A673 (cell line): ENCODE measurements around the gene MYH4. TPM values are rescaled to one million over a fixed set of nuclear protein-coding genes. Genes with fewer than 3 reads are reported as not detected.

ENCODE experiments used
- BruUV-seq: library from RNA; stranded (reverse); fragments of 400-500 nt; replicated peaks from 2 replicates; lab custom pipeline; 2021; lab: Mats Ljungman, UMichigan
- CTCF ChIA-PET: fragments of 300-600 bp; sonication (Branson Sonifier 250); formaldehyde crosslinking; loops from one replicate; lab custom pipeline; 2022; ENCODE audit warnings: antibody characterized with exemption; lab: Charles Lee
- POLR2A ChIA-PET: fragments of 300-600 bp; sonication (Branson Sonifier 250); formaldehyde crosslinking; loops from one replicate; lab custom pipeline; 2022; ENCODE audit warnings: antibody characterized with exemption; ENCODE audit not compliant: low non-redundant PET; lab: Charles Lee
- DNase-seq: peaks from one replicate; pipeline ENCODE4 v3.0.0-alpha.2; 2015; ENCODE audit warnings: low spot score
- H3K27ac ChIP-seq: fragments of 200-600 bp; sonication (generic); 2 replicates; pipeline ENCODE4 v1.5.1; 2016; ENCODE audit warnings: mixed run types, low read depth, mild to moderate bottlenecking, mixed read lengths, antibody characterized with exemption, low read length; ENCODE audit not compliant: poor library complexity, severe bottlenecking
- H3K27me3 ChIP-seq: fragments of 200-600 bp; sonication (generic); replicated peaks from 2 replicates; pipeline ENCODE4 v1.6.1; 2017; ENCODE audit warnings: mixed run types, low read depth, mild to moderate bottlenecking, mixed read lengths, antibody characterized with exemption, low read length; ENCODE audit not compliant: insufficient read depth, poor library complexity
- H3K36me3 ChIP-seq: fragments of 200-600 bp; sonication (generic); 2 replicates; pipeline ENCODE4 v1.6.1; 2016; ENCODE audit warnings: mixed run types, mild to moderate bottlenecking, mixed read lengths, antibody characterized with exemption, low read length; ENCODE audit not compliant: insufficient read depth, poor library complexity, severe bottlenecking
- H3K4me1 ChIP-seq: fragments of 200-600 bp; sonication (generic); 2 replicates; pipeline ENCODE4 v1.6.1; 2017; ENCODE audit warnings: mixed run types, mild to moderate bottlenecking, mixed read lengths, antibody characterized with exemption, low read length; ENCODE audit not compliant: insufficient read depth, poor library complexity, severe bottlenecking
- H3K4me3 ChIP-seq: fragments of 200-600 bp; sonication (generic); 2 replicates; pipeline ENCODE4 v1.5.1; 2016; ENCODE audit warnings: low read depth, mixed run types, mild to moderate bottlenecking, mixed read lengths, low read length; ENCODE audit not compliant: poor library complexity, severe bottlenecking
- H3K9me3 ChIP-seq: fragments of 200-600 bp; sonication (generic); 2 replicates; pipeline ENCODE4 v1.6.1; 2016; ENCODE audit warnings: mixed run types, low read depth, mild to moderate bottlenecking, mixed read lengths, antibody characterized with exemption, low read length; ENCODE audit not compliant: poor library complexity, severe bottlenecking
- EZH2 ChIP-seq: fragments of 200-600 bp; sonication (generic); IDR thresholded peaks from 2 replicates; pipeline ENCODE4 v1.6.1; 2017; ENCODE audit warnings: borderline replicate concordance, low read depth, mild to moderate bottlenecking, mixed read lengths, antibody characterized with exemption, low read length; ENCODE audit not compliant: poor library complexity, severe bottlenecking
- intact Hi-C: fragments of 100-400 bp; cut with micrococcal nuclease; formaldehyde crosslinking; loops from one replicate; pipeline ENCODE4 v1.10.0; 2022; ENCODE audit not compliant: unreplicated experiment
- total RNA-seq: library from RNA; stranded (reverse); gene quantifications from 2 replicates; pipeline ENCODE4 v1.2.3, GENCODE V29; 2021
- TF ChIP-seq, protein P1 (sequence below): fragments of 300-800, 200-600 bp; sonication (generic); conservative IDR thresholded peaks from 2 replicates; pipeline ENCODE4 v1.5.1; 2017; ENCODE audit warnings: low read depth, mild to moderate bottlenecking, antibody characterized with exemption, low read length, moderate library complexity, mixed read lengths

The MYH4 gene
- total RNA-seq, 1 experiment from 2014 or later = 0.15 TPM

DNA sequence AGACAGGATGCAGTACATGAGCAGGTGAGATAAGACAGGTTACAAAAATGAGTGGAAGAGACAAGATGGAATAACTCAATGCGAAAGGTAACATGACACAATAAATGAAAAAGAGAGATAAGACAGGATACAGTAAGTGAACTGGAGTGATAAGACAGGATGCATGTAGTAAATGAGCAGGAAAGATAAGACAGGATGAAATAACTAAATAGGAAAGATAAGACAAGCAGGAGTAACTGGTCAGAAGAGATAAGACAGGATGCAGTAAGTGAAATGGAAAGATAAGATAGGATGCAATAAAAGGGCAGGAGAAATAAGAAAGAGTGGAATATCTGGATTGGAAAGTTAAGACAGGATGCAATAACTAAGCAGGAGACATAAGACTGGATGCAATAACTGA lies 8.3 kb upstream of the MYH4 start:
- no peak for TF ChIP-seq EZH2
- ChIA-PET CTCF (no interaction called here), POLR2A (no interaction called here)
- no peak for DNase-seq
- no TSS peak for BruUV-seq
- no peaks in the 10 kb centered on the region for H3K36me3 ChIP-seq
- intact Hi-C loops = no loop called here
- no peak overlapping the region for H3K4me3 ChIP-seq
- H3K9me3 ChIP-seq = no peaks in the 10 kb centered on the region
- H3K27me3 ChIP-seq = peaks cover 4% of the 10 kb centered on the region
- no peak overlapping the region for H3K27ac ChIP-seq
- H3K4me1 ChIP-seq = no peaks in the 10 kb centered on the region

DNA sequence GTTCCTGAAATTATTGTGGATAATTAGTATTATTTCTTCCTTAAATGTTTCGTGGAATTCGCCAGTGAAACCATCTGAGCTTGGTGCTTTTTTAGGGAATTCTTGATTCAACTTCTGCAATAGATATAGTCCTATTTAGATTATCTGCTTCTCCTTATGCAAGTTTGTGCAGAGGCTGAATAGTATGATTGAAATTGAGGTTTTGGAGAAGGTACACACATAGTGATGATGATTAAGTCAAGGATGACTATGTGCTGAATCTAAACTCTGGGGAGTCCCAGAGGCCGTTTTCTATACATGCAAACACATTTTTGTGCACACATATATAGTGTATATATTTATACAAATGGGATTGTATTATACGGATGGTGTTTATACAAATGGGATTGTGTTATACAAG lies 5.2 kb upstream of the MYH4 start:
- H3K36me3 ChIP-seq = no peaks in the 10 kb centered on the region
- ChIA-PET CTCF (no interaction called here), POLR2A (no interaction called here)
- no peak overlapping the region for H3K4me3 ChIP-seq
- intact Hi-C loops = no loop called here
- BruUV-seq = no TSS peak
- H3K9me3 ChIP-seq = no peaks in the 10 kb centered on the region
- H3K27ac ChIP-seq = no peak overlapping the region
- TF ChIP-seq EZH2 = no peak
- TF ChIP-seq, protein P1, sequence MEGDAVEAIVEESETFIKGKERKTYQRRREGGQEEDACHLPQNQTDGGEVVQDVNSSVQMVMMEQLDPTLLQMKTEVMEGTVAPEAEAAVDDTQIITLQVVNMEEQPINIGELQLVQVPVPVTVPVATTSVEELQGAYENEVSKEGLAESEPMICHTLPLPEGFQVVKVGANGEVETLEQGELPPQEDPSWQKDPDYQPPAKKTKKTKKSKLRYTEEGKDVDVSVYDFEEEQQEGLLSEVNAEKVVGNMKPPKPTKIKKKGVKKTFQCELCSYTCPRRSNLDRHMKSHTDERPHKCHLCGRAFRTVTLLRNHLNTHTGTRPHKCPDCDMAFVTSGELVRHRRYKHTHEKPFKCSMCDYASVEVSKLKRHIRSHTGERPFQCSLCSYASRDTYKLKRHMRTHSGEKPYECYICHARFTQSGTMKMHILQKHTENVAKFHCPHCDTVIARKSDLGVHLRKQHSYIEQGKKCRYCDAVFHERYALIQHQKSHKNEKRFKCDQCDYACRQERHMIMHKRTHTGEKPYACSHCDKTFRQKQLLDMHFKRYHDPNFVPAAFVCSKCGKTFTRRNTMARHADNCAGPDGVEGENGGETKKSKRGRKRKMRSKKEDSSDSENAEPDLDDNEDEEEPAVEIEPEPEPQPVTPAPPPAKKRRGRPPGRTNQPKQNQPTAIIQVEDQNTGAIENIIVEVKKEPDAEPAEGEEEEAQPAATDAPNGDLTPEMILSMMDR = no peak
- no peak for DNase-seq
- H3K27me3 ChIP-seq = peaks cover 4% of the 10 kb centered on the region
- no peaks in the 10 kb centered on the region for H3K4me1 ChIP-seq

DNA sequence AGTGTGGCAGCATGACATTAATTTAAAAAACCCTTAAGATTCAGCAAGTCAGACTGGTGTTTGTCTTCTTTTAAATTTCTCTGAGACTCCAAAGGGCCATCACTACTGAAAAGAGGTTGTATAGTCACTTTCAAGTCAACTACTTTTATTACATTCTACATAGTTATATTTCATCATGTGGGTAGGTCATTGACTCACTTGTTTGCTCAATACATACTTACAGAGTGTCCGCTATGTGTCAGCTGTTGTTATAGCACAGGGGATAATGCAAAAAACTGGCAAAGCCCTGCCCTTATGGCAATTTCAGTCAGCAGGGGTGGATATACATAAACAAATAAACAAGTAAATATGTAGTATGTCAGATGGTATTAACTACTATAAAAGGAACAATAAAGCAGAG lies 2.5 kb upstream of the MYH4 start:
- Histone ChIP-seq H3K4me1 (no peaks in the 10 kb centered on the region), H3K27me3 (peaks cover 11% of the 10 kb centered on the region)
- CTCF ChIA-PET = interaction anchor here (0.7 kb wide), 1 partner anchor 166 kb away, joined by 3 read pairs; no protein-coding TSS in a partner anchor

More for the DNA sequence above, 2.5 kb upstream of the MYH4 start:
- intact Hi-C loops = no loop called here
- TF ChIP-seq, protein P1 = no peak
- TF ChIP-seq EZH2 = no peak
- POLR2A ChIA-PET = no interaction called here
- Histone ChIP-seq H3K4me3 (no peak overlapping the region), H3K27ac (no peak overlapping the region), H3K36me3 (no peaks in the 10 kb centered on the region), H3K9me3 (no peaks in the 10 kb centered on the region)
- BruUV-seq = no TSS peak
- DNase-seq = no peak
